ENCODE measurements around the gene CYSTM1.

- TF ChIP-seq EZH2 (IDR thresholded peaks at IDR 0.05; ENCODE audit: borderline replicate concordance, low read length) = no peak
- no peak for TF ChIP-seq CTCF (IDR thresholded peaks at IDR 0.05; ENCODE audit: low read length)
Measured at GRCh38 chr5:140253985-140254384, 79.0 kb downstream of the CYSTM1 start.

All from OCI-LY1 (cell line).